Measurements from ENCODE around the gene GINS1. TPM values are rescaled to one million over a fixed set of nuclear protein-coding genes. Genes with fewer than 3 reads are reported as not detected.

The GINS1 gene
- total and polyA plus RNA-seq, 2 of the 13 experiments (the other 11 are each of a cell fraction or from before 2014, with no cell fraction given): 14.6 to 59.9 TPM

- TF ChIP-seq, protein P1, sequence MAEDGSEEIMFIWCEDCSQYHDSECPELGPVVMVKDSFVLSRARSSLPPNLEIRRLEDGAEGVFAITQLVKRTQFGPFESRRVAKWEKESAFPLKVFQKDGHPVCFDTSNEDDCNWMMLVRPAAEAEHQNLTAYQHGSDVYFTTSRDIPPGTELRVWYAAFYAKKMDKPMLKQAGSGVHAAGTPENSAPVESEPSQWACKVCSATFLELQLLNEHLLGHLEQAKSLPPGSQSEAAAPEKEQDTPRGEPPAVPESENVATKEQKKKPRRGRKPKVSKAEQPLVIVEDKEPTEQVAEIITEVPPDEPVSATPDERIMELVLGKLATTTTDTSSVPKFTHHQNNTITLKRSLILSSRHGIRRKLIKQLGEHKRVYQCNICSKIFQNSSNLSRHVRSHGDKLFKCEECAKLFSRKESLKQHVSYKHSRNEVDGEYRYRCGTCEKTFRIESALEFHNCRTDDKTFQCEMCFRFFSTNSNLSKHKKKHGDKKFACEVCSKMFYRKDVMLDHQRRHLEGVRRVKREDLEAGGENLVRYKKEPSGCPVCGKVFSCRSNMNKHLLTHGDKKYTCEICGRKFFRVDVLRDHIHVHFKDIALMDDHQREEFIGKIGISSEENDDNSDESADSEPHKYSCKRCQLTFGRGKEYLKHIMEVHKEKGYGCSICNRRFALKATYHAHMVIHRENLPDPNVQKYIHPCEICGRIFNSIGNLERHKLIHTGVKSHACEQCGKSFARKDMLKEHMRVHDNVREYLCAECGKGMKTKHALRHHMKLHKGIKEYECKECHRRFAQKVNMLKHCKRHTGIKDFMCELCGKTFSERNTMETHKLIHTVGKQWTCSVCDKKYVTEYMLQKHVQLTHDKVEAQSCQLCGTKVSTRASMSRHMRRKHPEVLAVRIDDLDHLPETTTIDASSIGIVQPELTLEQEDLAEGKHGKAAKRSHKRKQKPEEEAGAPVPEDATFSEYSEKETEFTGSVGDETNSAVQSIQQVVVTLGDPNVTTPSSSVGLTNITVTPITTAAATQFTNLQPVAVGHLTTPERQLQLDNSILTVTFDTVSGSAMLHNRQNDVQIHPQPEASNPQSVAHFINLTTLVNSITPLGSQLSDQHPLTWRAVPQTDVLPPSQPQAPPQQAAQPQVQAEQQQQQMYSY (CRISPR knock-in tag; IDR thresholded peaks at IDR 0.05): no peak
- no peak for TF ChIP-seq SP2 (CRISPR knock-in tag; IDR thresholded peaks at IDR 0.05)
- TF ChIP-seq CBX2 (IDR thresholded peaks at IDR 0.05; ENCODE audit: low read depth, low read length): no peak
- no peak for TF ChIP-seq CBX2 (CRISPR knock-in tag; IDR thresholded peaks at IDR 0.05; ENCODE audit: low read depth)
- TF ChIP-seq SALL1 (CRISPR knock-in tag; IDR thresholded peaks at IDR 0.05): peak; percentile 48; the same call in 1 of the 2 replicates
- TF ChIP-seq ZNF362 (CRISPR knock-in tag; IDR thresholded peaks at IDR 0.05; ENCODE audit: borderline replicate concordance): peak; percentile 100
- TF ChIP-seq FOXK2 (IDR thresholded peaks at IDR 0.05): 0 out of 2 replicates have a peak, but pooled peaks have one; percentile 32
- TF ChIP-seq, protein P2, sequence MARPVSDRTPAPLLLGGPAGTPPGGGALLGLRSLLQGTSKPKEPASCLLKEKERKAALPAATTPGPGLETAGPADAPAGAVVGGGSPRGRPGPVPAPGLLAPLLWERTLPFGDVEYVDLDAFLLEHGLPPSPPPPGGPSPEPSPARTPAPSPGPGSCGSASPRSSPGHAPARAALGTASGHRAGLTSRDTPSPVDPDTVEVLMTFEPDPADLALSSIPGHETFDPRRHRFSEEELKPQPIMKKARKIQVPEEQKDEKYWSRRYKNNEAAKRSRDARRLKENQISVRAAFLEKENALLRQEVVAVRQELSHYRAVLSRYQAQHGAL (CRISPR knock-in tag; IDR thresholded peaks at IDR 0.05; ENCODE audit: not compliant biosample characterization): no peak
- peak; percentile 46; the same call in 1 of the 2 replicates for TF ChIP-seq RAD21 (CRISPR knock-in tag; IDR thresholded peaks at IDR 0.05)
- TF ChIP-seq KLF12 (CRISPR knock-in tag; IDR thresholded peaks at IDR 0.05; ENCODE audit: borderline replicate concordance): no peak
- no peak for TF ChIP-seq SAFB2 (CRISPR knock-in tag; IDR thresholded peaks at IDR 0.05; ENCODE audit: borderline replicate concordance, low read depth)
- TF ChIP-seq ZFP62 (CRISPR knock-in tag; IDR thresholded peaks at IDR 0.05): no peak
- no peak for TF ChIP-seq PREB (CRISPR knock-in tag; IDR thresholded peaks at IDR 0.05)
- TF ChIP-seq NCOA2 (CRISPR knock-in tag; IDR thresholded peaks at IDR 0.05): peak; percentile 96
- TF ChIP-seq ASH2L (IDR thresholded peaks at IDR 0.05; ENCODE audit: insufficient read length, low read depth, low read length): peak; percentile 33
- no peak for TF ChIP-seq ZNF430 (CRISPR knock-in tag; IDR thresholded peaks at IDR 0.05)
- no peak for TF ChIP-seq ZNF724P (CRISPR knock-in tag; IDR thresholded peaks at IDR 0.05; ENCODE audit: borderline replicate concordance)
- no peak for TF ChIP-seq POLR2G (IDR thresholded peaks at IDR 0.05; ENCODE audit: low read depth, low read length)
- TF ChIP-seq ZNF678 (CRISPR knock-in tag; IDR thresholded peaks at IDR 0.05): no peak
- TF ChIP-seq, protein P3, sequence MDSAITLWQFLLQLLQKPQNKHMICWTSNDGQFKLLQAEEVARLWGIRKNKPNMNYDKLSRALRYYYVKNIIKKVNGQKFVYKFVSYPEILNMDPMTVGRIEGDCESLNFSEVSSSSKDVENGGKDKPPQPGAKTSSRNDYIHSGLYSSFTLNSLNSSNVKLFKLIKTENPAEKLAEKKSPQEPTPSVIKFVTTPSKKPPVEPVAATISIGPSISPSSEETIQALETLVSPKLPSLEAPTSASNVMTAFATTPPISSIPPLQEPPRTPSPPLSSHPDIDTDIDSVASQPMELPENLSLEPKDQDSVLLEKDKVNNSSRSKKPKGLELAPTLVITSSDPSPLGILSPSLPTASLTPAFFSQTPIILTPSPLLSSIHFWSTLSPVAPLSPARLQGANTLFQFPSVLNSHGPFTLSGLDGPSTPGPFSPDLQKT (CRISPR knock-in tag; IDR thresholded peaks at IDR 0.05; ENCODE audit: borderline replicate concordance): no peak
- no peak for TF ChIP-seq CHCHD3 (CRISPR knock-in tag; IDR thresholded peaks at IDR 0.05)
- TF ChIP-seq PHF8 (CRISPR knock-in tag; IDR thresholded peaks at IDR 0.05): no peak
- TF ChIP-seq ZNF121 (CRISPR knock-in tag; IDR thresholded peaks at IDR 0.05): no peak
Measured at GRCh38 chr20:25378189-25378883, 29.1 kb upstream of the GINS1 start (continued).

Data from HepG2 (cell line).